Hepatocyte (in vitro differentiated cells): ENCODE measurements around the gene TRANK1. TPM values are rescaled to one million over a fixed set of nuclear protein-coding genes. Genes with fewer than 3 reads are reported as not detected.
A peak's percentile ranks its signal among the peaks of the same experiment; 100 is the strongest.

ENCODE experiments used
- DNase-seq: peaks from one replicate; pipeline ENCODE4 v3.0.0-alpha.2; 2016; ENCODE audit warnings: low spot score
- H2AFZ ChIP-seq: fragments of 200-600 bp; sonication (generic); 2 replicates; pipeline ENCODE4 v1.6.0; 2016; ENCODE audit warnings: antibody characterized with exemption, mild to moderate bottlenecking
- H3K27ac ChIP-seq: fragments of 200-600 bp; sonication (generic); 2 replicates; pipeline ENCODE4 v1.5.1; 2016; ENCODE audit warnings: mild to moderate bottlenecking
- H3K27me3 ChIP-seq: fragments of 200-600 bp; sonication (generic); 2 replicates; pipeline ENCODE4 v1.6.1; 2016
- H3K36me3 ChIP-seq: fragments of 200-600 bp; sonication (generic); replicated peaks from 2 replicates; pipeline ENCODE4 v1.5.1; 2016; ENCODE audit warnings: low read depth; ENCODE audit not compliant: insufficient read depth
- H3K4me1 ChIP-seq: fragments of 200-600 bp; sonication (generic); 2 replicates; pipeline ENCODE4 v1.5.1; 2016; ENCODE audit warnings: mild to moderate bottlenecking, moderate library complexity; ENCODE audit not compliant: insufficient read depth
- H3K4me2 ChIP-seq: fragments of 200-600 bp; sonication (generic); 2 replicates; pipeline ENCODE4 v1.6.0; 2016
- H3K4me3 ChIP-seq: fragments of 200-600 bp; sonication (generic); 2 replicates; pipeline ENCODE4 v1.5.1; 2016; ENCODE audit warnings: mild to moderate bottlenecking
- H3K79me2 ChIP-seq: fragments of 200-600 bp; sonication (generic); 2 replicates; pipeline ENCODE4 v1.6.0; 2017; ENCODE audit warnings: mild to moderate bottlenecking
- H3K9me2 ChIP-seq: fragments of 200-600 bp; sonication (generic); replicated peaks from 2 replicates; pipeline ENCODE4 v1.6.0; 2017; ENCODE audit warnings: mild to moderate bottlenecking; ENCODE audit not compliant: insufficient read depth
- H3K9me3 ChIP-seq: fragments of 200-600 bp; sonication (generic); 2 replicates; pipeline ENCODE4 v1.5.1; 2016; ENCODE audit warnings: low read depth, mild to moderate bottlenecking
- H4K20me1 ChIP-seq: fragments of 200-600 bp; sonication (generic); 2 replicates; pipeline ENCODE4 v1.6.0; 2016; ENCODE audit warnings: mild to moderate bottlenecking; ENCODE audit not compliant: insufficient read depth, poor library complexity, severe bottlenecking
- CTCF ChIP-seq: fragments of 200-600 bp; sonication (generic); IDR thresholded peaks from 2 replicates; pipeline ENCODE4 v1.5.1; 2016; ENCODE audit warnings: antibody characterized with exemption, mild to moderate bottlenecking; ENCODE audit not compliant: poor library complexity
- EZH2 ChIP-seq: fragments of 200-600 bp; sonication (generic); IDR thresholded peaks from 2 replicates; pipeline ENCODE4 v1.6.1; 2016; ENCODE audit warnings: antibody characterized with exemption, mild to moderate bottlenecking, borderline replicate concordance
- EZH2phosphoT487 ChIP-seq: fragments of 200-600 bp; sonication (generic); IDR thresholded peaks from one replicate; pipeline ENCODE4 v1.6.1; 2018; ENCODE audit warnings: antibody characterized with exemption, mild to moderate bottlenecking, low read depth, moderate library complexity; ENCODE audit not compliant: unreplicated experiment, severe bottlenecking
- WGBS: methylation state at CpG from one replicate; pipeline ENCODE4 v1.1.6; 2016; ENCODE audit warnings: low lambda C conversion rate; ENCODE audit errors: missing lambda C conversion rate; 5-methylcytosine and 5-hydroxymethylcytosine counted together
- polyA plus RNA-seq: library from polyadenylated mRNA; unstranded; fragments of >200 nt; fragmentation: Nextera tagmentation; extraction: Ambion mirVana; gene quantifications from 2 replicates; pipeline ENCODE4 v1.2.1, GENCODE V29; 2016
- total RNA-seq: library from RNA; depleted of rRNA; stranded (reverse); fragments of >200 nt; gene quantifications from 2 replicates; pipeline ENCODE4 v1.2.3, GENCODE V29; 2014

Gene TRANK1
- total and polyA plus RNA-seq, 2 experiments from 2014 or later, result 8.5 to 19.9 TPM

GRCh38 chr3:36837089-36837488 lies 107.8 kb downstream of the TRANK1 start:
- no peak overlapping the region for H3K4me3 ChIP-seq
- WGBS, result 60% methylated on average over 3 of the region's 3 CpGs
- no peaks in the 10 kb centered on the region for H3K9me3 ChIP-seq
- no peaks in the 10 kb centered on the region for H3K27me3 ChIP-seq
- H3K4me1 ChIP-seq, result no peaks in the 10 kb centered on the region
- DNase-seq, result no peak
- H2AFZ ChIP-seq, result no peak overlapping the region
- no peaks in the 10 kb centered on the region for H4K20me1 ChIP-seq
- peaks cover 4% of the 10 kb centered on the region for H3K36me3 ChIP-seq
- no peaks in the 10 kb centered on the region for H3K9me2 ChIP-seq
- no peak overlapping the region for H3K4me2 ChIP-seq
- TF ChIP-seq CTCF, result peak; percentile 12
- TF ChIP-seq EZH2, result no peak
- no peak overlapping the region for H3K27ac ChIP-seq
- no peaks in the 10 kb centered on the region for H3K79me2 ChIP-seq

- H3K9me2 ChIP-seq, result no peaks in the 10 kb centered on the region
- TF ChIP-seq EZH2 (no peak), EZH2phosphoT487 (no peak), CTCF (no peak)
- no peaks in the 10 kb centered on the region for H3K79me2 ChIP-seq
- H3K4me3 ChIP-seq, result no peak overlapping the region
- H3K36me3 ChIP-seq, result no peaks in the 10 kb centered on the region
- no peaks in the 10 kb centered on the region for H3K4me1 ChIP-seq
- WGBS, result 97% methylated on average over 10 of the region's 10 CpGs
- H3K27me3 ChIP-seq, result no peaks in the 10 kb centered on the region
- no peak overlapping the region for H3K4me2 ChIP-seq
- no peak for DNase-seq
- H3K27ac ChIP-seq, result no peak overlapping the region
- H3K9me3 ChIP-seq, result no peaks in the 10 kb centered on the region
- H2AFZ ChIP-seq, result no peak overlapping the region
- H4K20me1 ChIP-seq, result no peaks in the 10 kb centered on the region
These were observed 111.6 kb downstream of the TRANK1 start for GRCh38 chr3:36833160-36833814.

- no peak overlapping the region for H3K4me2 ChIP-seq
- H3K9me2 ChIP-seq, result no peaks in the 10 kb centered on the region
- no peaks in the 10 kb centered on the region for H3K79me2 ChIP-seq
- H3K27ac ChIP-seq, result no peak overlapping the region
- no peak overlapping the region for H2AFZ ChIP-seq
- no peak for DNase-seq
- no peaks in the 10 kb centered on the region for H3K27me3 ChIP-seq
- no peaks in the 10 kb centered on the region for H3K36me3 ChIP-seq
- H4K20me1 ChIP-seq, result no peaks in the 10 kb centered on the region
- TF ChIP-seq EZH2 (no peak), EZH2phosphoT487 (no peak), CTCF (no peak)
- no peak overlapping the region for H3K4me3 ChIP-seq
- H3K4me1 ChIP-seq, result no peaks in the 10 kb centered on the region
- 97% methylated on average over 6 of the region's 6 CpGs for WGBS
- no peaks in the 10 kb centered on the region for H3K9me3 ChIP-seq
These were observed 112.4 kb downstream of the TRANK1 start for GRCh38 chr3:36832406-36832805.

GRCh38 chr3:36827133-36827532 lies 117.7 kb downstream of the TRANK1 start:
- no peak overlapping the region for H2AFZ ChIP-seq
- H3K79me2 ChIP-seq, result no peaks in the 10 kb centered on the region
- no peak for DNase-seq
- no peak overlapping the region for H3K4me3 ChIP-seq
- H3K9me3 ChIP-seq, result no peaks in the 10 kb centered on the region
- no peaks in the 10 kb centered on the region for H3K27me3 ChIP-seq
- WGBS, result 93% methylated on average over 5 of the region's 5 CpGs
- no peaks in the 10 kb centered on the region for H3K4me1 ChIP-seq
- no peaks in the 10 kb centered on the region for H4K20me1 ChIP-seq
- H3K9me2 ChIP-seq, result no peaks in the 10 kb centered on the region
- no peak overlapping the region for H3K27ac ChIP-seq
- TF ChIP-seq EZH2 (no peak), EZH2phosphoT487 (no peak), CTCF (no peak)
- H3K4me2 ChIP-seq, result no peak overlapping the region
- H3K36me3 ChIP-seq, result no peaks in the 10 kb centered on the region
